Stimulated activated CD4-positive, alpha-beta T cell treated with anti-CD3 and anti-CD28 coated beads, Interleukin-1b, Interleukin-23, amount 100 ng/mL, for 24 hours (primary cell): ENCODE results near the gene CLHC1.
"Not testable (repeated sequence)": the region's sequence is repeated elsewhere in the genome, so short reads cannot be mapped to it uniquely, and the experiment has no call there.

ENCODE experiments used
- DNase-seq, 4 experiments: peaks; one replicate each; pipeline ENCODE4 v3.0.0-alpha.2; 2020; ENCODE audit warnings: low read depth in 4 of 4, low spot score in 1 of 4

The CLHC1 gene

DNA sequence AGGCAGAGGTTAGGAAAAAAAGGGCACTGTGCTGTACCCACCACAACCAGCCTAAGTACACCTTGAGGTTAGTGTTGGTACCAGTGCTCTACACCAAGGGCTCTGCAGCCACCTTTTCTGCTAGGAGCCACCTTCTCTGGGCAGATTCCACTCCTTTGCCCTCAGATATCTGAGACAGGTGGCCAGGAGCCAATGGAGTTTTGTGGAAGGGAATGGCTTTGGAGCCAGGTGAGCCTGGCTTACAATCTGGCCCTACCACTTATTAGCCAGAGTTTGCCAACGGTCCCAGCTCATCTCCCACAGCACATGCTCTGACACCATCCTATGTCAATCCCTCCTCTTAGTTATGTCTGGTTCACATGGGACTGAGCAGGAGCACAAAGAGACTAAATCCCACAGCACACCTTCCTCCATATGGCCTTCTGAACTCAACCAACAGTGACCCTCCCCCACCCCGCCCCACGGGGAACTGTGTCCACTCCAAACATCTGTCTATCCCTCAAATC is 77.5 kb downstream of the CLHC1 start:
- DNase-seq, result no peak

DNA sequence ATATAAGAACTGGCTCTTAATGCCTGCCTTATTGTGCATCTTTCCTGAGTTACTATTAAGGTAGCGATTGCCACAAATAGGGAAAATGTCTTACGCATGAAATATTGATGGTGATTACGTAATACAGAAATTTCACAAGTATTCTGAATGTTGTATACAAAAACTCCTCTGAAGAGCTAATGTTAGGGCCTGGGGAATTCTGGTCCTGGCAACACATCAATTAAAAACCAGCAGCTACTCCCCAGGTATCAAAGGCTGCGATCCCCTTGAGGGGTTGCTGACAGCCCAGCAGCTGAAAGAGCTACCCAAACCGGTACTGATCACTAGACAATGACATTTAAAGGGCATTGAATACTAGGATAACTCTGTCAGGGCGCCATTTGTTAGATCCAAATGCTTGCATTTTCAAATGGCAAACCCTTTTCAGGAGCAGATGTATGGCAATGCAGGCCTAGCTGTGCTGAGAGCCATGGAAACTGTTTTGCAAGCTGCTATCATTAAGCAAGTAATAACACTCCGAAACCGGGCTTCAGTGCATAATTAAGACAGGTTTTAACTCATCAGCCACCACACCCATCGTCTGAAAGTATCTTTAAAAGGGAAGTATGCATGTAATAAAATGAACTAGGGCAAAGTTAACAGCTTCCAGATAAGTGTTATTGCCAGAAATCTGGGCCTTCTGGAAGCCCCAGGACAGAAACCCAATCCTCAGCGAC is 78.4 kb downstream of the CLHC1 start:
- no peak for DNase-seq

DNA sequence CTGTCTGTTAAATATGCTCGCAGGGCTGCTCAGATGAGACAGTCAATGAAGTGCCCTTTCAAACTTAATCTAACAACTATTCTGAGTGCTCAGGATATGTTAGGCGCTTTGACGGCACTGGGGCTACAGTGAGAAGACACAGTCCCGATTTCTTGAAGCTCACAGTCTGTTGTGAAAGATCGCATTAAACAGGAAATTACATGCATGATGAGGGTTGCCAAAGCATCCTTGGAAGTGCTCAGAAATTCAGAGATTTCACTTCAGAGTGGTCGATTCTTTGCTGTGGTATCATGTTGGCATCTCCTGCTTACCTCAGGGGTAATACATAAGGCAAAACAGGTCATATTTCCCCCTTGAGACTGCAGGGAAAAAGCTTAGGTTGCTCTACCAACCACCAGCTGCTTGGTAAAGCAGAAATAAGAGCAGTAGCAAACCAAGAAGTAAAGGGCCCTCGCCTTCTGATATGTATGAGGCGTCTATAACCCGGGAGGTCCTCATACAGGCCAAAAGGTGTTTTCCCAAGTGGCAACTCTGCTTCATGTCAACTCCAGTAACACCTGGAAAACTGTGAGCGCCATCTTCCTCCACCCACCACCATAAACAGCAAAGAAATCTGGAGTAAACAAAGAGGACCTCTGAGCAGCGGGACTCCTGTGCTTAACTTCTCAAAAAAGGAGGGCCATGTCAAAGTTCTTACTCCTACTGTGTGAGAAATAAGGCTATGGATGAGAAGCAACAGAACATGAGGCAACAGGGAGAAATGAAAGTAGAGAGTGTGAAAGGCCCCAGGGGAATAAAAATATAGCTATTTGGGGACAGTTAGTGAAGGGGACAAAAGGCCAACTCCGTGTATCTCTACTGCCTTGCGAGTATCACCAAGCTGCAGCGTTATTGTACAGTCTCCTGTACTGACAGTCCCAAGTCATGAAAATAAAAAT is 79.3 kb downstream of the CLHC1 start:
- DNase-seq, result no peak

DNA sequence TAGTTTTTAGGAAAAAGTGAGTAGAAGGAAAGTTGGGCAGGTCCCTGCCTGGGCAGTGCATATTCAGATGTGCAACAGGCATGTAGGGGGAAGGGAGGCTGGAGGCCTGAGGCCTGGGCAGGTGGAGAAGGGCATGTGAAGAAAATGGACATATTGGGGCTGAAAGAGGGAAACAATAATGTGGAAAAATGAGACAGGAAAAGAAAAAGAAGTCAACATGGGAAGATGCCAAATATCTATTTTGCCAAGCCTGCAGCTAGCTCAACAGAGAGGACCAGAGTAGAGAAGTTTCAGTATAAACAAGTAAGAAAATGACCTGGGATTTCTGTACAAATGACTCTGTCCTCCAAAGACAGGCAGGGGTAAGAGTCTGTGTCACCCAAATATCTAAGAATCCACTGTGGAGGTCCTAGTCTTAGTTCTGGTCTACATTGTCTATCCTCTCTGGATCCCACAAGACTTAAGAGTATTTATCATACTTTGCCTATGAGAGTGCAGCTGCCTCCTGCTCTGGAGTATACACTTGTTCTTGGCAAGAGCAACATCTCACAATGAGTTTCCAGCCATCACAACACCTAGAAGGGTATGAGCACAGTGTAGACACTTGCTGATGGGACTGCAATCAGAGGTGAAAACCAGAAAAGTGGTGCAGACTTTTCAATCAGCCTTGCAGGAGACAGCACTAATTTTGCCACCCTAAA is 80.2 kb downstream of the CLHC1 start:
- no peak for DNase-seq

DNA sequence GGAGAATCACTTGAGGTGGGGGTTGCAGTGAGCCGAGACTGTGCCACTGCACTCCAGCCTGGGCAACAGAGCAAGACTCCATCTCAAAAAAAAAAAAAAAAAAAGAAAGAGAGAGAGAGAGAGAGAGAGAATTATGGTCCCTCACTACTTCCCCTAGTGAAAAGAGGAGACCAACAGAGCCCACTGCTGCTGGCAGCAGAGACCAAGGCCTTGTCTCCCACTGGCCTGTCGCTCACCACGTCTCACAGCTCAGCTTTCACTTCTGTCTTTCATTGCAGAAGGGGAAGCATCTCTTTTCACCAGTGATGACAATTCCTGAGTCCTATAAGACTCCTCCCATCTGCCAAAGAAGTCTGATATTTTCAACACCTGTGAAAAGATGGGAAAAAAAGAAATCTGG is 81.3 kb downstream of the CLHC1 start:
- no peak for DNase-seq

DNA sequence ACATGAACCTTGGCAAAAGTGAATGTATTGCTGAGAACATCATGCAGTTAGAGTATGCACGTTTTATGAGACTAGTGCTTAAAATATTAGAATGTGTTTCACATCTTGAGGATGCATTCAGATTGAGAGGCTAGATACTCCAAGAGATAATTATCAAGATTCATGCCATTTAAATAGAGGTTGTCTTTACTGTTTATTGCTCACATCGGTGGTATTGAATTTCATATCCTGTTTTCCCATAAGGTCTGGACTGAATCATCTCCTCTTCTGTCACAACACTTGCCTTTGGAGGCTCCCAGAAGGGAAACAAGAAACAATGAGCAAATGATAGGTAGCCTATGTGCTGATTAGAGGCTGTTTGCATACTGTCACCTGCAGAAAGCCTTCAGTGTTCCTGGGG is 83.8 kb downstream of the CLHC1 start:
- DNase-seq, result no peak

DNA sequence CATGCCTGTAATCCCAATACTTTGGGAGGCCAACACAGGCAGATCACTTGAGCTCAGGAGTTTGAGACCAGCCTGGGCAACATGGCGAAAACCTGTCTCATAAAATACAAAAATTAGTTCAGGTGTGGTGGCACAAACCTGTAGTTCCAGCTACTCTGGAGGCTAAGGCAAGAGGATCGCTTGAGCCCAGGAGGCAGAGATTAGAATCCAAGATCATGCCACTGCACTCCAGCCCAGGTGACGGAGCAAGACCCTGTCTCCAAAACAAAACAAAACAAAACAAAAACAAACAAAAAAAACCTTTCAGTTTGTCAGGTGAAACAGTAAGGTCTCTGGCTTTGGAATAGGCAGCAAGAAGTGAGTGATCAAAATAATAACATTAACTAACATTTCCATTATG is 84.6 kb downstream of the CLHC1 start:
- DNase-seq, result no peak

DNA sequence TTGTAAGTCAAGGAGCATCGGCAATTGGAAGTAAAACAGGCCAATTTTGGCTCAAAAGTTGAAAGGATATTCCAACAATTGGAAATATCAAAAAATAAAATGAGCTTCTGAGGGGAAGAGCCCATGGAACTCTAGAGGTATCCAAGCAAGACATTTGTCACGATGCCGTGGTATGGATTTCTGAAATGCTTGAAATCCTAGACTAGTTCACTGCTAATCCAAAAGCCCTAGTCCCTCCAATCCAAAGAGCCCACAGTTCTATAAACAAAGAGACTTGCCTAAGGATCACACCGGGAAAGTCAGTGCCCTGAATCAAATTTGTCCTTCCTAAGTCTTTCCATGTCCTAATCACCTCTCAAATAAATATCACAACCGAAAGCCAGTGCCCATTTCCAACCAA is 85.1 kb downstream of the CLHC1 start:
- no peak for DNase-seq

DNA sequence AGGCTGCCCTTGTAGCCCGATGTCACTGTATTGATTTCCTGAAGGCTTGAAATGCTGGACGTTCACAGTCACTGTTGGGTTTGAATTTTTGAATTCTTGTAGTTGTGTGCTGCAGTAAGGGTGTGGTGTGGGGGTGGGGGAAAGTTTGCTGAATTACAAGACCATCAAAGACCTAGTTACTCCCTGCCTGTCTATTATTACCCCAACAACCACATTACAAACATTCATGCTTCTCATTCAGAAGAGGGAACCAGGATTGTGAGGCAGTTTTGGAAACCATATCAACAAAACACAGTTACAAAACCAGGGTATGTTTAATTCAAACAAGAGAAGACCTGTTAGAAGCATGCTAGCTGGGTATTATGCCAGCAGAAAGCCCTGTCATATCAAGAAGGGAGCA is 85.8 kb downstream of the CLHC1 start:
- no peak for DNase-seq

DNA sequence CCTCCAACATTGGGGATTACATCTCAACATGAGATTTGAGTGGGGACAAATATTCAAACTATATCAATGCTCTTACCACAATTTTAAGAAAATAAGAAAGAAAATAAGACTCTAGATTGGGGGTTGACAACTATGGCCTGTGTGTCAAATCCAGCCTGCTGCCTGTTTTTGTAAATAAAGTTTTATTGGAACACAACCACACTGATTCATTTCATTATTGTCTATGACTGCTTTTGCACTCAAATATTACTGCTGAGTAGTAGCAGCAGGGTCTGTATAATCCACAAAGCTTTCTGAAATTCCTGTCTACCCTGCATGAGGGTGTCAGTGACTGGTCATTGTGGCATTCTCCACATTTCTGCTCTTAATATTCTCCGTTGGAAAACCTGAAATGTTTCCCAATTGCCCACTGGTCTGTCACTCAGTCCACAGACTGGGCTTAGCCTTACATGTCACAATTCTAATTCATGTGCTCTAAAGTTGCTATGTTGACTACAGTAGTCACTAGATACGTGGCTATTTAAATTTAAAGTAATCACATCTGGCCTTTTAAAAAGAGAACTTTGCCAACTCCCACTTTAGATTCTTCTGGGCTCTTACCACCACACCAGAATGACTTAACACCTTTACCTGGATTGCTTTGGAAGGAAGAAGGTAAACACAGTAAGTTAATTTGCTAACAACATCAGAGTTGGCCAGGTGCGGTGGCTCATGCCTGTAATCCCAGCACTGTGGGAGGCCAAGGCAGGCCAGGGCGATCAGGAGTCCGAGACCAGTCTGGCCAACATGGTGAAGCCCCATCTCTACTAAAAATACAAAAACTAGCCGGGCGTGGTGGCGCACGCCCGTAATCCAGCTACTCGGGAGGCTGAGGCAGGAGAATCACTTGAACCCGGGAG is 86.9 kb downstream of the CLHC1 start:
- no peak for DNase-seq

DNA sequence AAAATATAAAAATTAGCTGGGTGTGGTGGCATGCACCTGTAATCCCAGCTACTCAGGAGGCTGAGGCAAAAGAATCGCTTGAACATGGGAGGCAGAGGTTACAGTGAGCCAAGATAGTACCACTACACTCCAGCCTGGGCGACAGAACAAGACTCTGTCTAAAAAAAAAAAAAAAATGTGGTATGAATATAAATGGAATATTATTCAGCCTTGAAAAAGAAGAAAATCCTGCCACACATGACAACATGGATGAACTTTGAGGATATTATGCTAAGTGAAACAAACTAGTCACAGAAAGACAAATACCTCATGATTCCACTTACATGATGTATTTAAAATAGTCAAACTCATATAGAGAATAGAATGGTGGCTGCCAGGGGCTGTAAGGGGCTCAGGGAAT is 88.4 kb downstream of the CLHC1 start:
- not testable (repeated sequence) for DNase-seq

DNA sequence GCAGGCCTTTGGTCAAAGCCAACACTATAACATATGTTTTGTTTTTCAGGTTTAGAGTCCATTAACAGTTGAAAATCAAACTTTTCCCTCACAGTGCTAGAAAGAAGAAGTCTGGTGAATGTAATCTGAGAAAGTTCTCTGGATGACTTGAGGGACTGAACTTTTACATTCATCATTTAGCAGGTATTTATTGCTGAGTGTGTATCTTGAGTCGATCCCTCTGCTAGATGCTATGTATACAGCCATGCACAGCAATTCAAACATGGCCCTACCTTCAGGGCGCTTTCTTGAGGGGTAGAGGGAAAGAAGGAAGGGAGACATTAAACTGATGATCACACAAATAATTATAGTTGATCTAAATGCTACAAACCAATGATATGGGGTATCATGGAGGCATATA is 89.6 kb downstream of the CLHC1 start:
- DNase-seq, result no peak

DNA sequence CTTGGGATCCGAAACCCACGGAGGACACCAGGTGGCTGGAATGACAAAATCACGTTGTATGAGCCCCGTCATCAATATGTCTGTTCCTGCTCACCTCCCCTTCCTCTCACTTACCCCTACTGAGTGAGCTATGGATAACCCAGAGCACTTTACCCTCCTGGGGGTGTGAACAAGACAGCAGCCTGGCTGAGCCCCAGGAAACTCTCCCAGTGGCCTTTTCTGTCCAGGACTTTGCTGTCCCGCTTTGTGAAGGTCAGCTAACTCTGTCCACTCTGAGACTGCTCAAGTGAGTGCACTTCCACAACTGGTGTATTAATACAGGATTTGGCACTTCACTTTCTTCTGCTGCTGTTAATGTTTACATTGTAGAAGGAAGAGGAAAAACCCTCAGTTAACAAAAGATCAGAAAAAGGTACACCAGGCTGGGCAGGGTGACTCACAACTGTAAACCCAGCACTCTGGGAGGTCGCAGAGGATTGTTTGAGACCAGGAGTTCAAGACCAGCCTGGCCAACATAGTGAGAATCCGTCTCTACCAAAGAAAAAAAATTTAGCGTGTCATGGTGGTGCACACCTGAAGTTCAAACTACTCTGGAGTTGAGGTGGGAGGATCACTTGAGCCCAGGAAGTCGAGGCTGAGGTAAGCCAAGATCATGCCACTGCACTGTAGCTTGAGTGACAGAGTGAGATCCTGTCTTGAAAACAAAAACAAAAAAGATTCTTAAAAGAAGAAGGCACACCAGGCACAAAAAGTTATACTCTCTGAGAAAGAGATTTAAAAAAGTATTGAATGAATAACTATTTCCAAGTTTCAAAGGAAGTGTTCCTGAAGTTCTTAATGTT is 90.3 kb downstream of the CLHC1 start:
- no peak for DNase-seq

DNA sequence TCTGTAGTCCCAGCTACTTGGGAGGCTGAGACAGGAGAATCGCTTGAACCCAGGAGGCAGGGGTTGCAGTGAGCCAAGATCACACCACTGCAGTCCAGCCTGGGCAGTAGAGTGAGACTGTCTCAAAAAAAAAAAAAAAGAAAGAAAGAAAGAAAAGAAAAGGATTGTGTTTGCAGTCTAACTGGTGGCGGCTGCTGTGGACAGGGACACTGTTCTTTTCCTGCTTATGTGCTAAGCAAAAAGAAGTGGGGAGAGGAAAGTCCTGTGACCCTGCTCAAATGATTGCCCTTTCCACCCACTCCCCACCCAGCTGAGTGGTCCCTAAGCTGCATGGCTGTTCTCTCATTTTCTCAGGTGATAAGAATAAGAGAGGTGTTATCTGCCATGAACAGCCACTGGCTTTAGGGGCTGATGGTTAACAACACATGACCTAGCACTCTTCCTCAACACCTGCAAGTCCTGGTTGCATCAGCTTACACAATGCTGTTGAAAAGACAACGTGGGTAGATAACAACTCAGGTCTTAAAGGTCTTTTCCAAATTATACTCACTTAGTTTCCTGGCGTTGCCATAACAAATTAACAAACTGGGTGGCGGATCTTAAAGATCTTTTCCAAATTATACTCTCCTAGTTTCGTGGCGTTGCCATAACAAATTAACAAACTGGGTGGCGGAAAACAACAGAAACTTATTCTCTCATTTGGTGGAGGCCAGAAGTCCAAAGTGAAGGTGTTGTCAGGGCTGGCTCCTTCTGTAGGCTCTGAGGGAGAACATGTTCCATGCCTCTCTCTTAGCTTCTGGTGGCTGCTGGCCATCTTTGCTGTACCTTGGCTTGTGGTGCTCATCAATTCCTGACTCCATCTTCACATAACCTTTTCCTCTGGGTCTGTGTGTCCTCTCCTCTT is 91.5 kb downstream of the CLHC1 start:
- no peak for DNase-seq

DNA sequence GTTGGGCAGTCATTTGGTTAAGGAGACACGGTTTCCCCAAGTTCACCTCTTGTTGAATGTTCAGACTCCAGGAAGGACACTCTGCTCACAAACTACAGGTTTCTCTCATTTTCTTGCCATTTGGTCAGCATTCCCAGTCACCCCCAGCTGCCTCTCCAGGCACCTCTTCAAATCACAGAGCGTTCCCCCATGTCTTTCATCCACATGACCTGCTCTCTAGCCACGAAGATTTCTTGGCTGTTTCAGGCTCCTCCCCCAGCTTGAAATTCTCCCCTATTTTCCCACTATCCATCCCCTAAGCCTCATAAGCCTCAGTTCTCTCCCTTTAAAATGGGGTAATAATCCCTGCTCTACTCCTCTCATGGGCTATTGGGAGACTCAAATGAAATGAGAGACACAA is 92.8 kb downstream of the CLHC1 start:
- DNase-seq, result no peak

DNA sequence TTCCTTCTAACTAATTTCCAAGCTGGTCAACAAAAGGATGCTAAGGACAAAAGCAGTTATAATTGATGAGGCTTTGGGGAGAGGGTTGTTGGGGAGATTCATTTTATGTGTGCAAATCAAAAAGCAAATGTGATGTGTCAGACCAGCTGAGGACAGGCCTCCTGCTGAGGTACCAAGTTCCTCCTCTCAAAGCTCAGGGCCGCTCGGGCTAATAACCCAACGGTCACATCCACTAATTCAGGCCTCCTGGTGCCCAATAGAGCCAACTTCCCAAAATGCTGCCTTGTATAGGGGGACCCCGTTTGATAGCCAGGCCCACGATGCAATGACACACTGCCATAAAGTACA is 93.2 kb downstream of the CLHC1 start:
- no peak for DNase-seq

DNA sequence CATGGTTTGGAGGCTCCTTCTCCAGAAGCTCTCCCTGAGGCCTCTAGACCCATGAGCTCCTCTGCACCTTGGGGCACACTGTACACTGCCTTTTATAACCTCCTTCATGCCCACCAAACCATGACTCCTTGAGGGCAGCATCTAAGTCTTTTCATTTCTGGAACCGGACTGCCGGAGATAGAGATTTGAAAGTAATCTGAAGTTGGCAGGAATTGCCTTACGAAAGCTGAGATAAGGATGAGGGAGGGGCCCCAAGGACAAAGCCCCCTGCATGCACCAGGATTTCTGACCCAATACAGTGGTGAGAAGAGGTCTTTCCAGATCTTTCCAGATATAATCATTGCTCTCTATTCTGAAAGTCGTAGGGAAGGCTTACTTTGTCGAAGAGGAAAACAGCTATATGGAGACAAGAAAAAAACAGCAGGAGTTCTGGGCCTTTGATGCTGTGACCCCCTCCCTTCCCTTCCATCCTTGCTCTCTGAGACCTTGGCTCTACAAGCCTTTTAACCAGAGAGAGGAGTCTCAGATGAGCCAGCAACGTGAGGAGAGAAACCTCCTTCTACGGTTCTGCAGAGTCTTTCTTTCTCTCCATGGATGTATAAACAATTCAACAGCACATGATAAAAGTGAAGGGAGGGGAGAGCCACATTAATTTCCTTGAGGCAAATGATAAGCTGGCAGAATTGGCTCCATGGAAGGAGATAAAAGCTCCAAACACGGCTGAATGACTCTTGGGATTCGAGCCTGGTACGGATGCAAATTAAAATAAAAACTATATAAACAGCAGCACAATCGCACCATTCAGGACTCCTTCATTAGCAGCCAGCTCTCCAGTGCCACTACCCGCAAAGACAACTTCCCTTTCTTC is 93.8 kb downstream of the CLHC1 start:
- DNase-seq, result no peak
